HEK293T (cell line): ENCODE results near the gene RTN1.

Experiments
- CTCF ChIA-PET: fragments of 350-600 bp; formaldehyde crosslinking; extraction: SDS; loops from one replicate; lab custom pipeline; 2021; ENCODE audit warnings: antibody characterized with exemption, inconsistent platforms; lab: Yijun Ruan, JAX
- POLR2A ChIA-PET: fragments of 350-600 bp; formaldehyde crosslinking; extraction: SDS; loops from one replicate; lab custom pipeline; 2020; ENCODE audit warnings: antibody characterized with exemption, inconsistent platforms; lab: Yijun Ruan, JAX
- DNase-seq: peaks from one replicate; pipeline ENCODE4 v3.0.0; 2012; ENCODE audit warnings: mixed read lengths; ENCODE audit errors: extremely low spot score
- ARNT ChIP-seq: fragments of 450-650 bp; IDR thresholded peaks from 2 replicates; pipeline ENCODE4 v1.6.1; 2017; ENCODE audit warnings: mild to moderate bottlenecking
- BHLHE40 ChIP-seq: fragments of 450-650 bp; IDR thresholded peaks from 2 replicates; pipeline ENCODE4 v1.6.1; 2016; ENCODE audit warnings: mild to moderate bottlenecking, moderate library complexity, borderline replicate concordance
- CTBP1 ChIP-seq: fragments of 450-650 bp; IDR thresholded peaks from 2 replicates; pipeline ENCODE4 v1.6.1; 2016; ENCODE audit warnings: borderline replicate concordance
- ELF4 ChIP-seq: fragments of 450-650 bp; IDR thresholded peaks from 2 replicates; pipeline ENCODE4 v1.6.1; 2017; ENCODE audit warnings: antibody characterized with exemption
- FOXA1 ChIP-seq: fragments of 450-650 bp; IDR thresholded peaks from 2 replicates; pipeline ENCODE4 v1.6.1; 2016; ENCODE audit warnings: mild to moderate bottlenecking
- FOXK2 ChIP-seq: fragments of 450-650 bp; IDR thresholded peaks from 2 replicates; pipeline ENCODE4 v1.6.1; 2016; ENCODE audit warnings: mild to moderate bottlenecking
- FOXM1 ChIP-seq: fragments of 450-650 bp; IDR thresholded peaks from 2 replicates; pipeline ENCODE4 v1.6.1; 2017; ENCODE audit warnings: mild to moderate bottlenecking, borderline replicate concordance
- HDGF ChIP-seq: fragments of 450-650 bp; IDR thresholded peaks from 2 replicates; pipeline ENCODE4 v1.6.1; 2017; ENCODE audit warnings: antibody characterized with exemption, borderline replicate concordance
- L3MBTL2 ChIP-seq: fragments of 450-650 bp; conservative IDR thresholded peaks from 2 replicates; pipeline ENCODE4 v1.6.1; 2016; ENCODE audit warnings: mild to moderate bottlenecking
- LEF1 ChIP-seq: fragments of 450-650 bp; IDR thresholded peaks from 2 replicates; pipeline ENCODE4 v1.6.1; 2017; ENCODE audit warnings: mild to moderate bottlenecking, borderline replicate concordance
- NFRKB ChIP-seq: fragments of 450-650 bp; IDR thresholded peaks from 2 replicates; pipeline ENCODE4 v1.6.1; 2016; ENCODE audit warnings: mild to moderate bottlenecking, moderate library complexity
- PKNOX1 ChIP-seq: fragments of 450-650 bp; IDR thresholded peaks from 2 replicates; pipeline ENCODE4 v1.6.1; 2016
- SP1 ChIP-seq: fragments of 450-650 bp; IDR thresholded peaks from 2 replicates; pipeline ENCODE4 v1.6.1; 2017
- SUZ12 ChIP-seq: fragments of 450-650 bp; IDR thresholded peaks from 2 replicates; pipeline ENCODE4 v1.6.1; 2016; ENCODE audit warnings: mild to moderate bottlenecking
- TARDBP ChIP-seq: fragments of 450-650 bp; IDR thresholded peaks from 2 replicates; pipeline ENCODE4 v1.6.1; 2016
- ZNF384 ChIP-seq: fragments of 450-650 bp; IDR thresholded peaks from 2 replicates; pipeline ENCODE4 v1.6.1; 2016

The RTN1 gene

GRCh38 chr14:59753512-59753911 lies 117.1 kb downstream of the RTN1 start:
- no peak for DNase-seq
- TF ChIP-seq FOXM1 (no peak), ARNT (no peak), SUZ12 (no peak), BHLHE40 (no peak), HDGF (no peak), PKNOX1 (no peak), L3MBTL2 (no peak), FOXA1 (no peak), LEF1 (no peak), ZNF384 (no peak)
- ChIA-PET POLR2A (interaction anchor here (1.2 to 1.6 kb wide), 2 partner anchors 9 to 494 kb away, joined by 3 read pairs; no protein-coding TSS in a partner anchor), CTCF (interaction anchor here (1.2 kb wide), 1 partner anchor 144 kb away, joined by 5 read pairs; no protein-coding TSS in a partner anchor)

DNA sequence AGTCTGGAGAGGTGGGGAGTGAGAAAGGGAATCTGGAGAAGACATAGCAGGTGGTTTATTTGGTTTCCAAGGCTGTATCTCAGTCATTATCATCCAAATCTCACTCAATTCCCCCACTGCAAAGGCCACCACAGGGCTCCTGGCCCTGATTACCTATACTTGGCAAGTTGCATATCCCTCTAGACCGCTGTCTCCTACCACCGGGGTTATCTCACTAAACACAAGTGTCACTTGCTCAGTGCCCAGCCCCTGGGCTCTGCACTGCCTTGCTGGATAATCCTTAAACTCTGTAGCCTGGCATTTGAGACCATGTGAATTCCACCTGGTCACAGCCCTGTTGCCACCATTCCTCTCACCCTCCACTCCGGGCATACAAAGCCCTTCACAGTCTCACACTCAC lies 119.0 kb downstream of the RTN1 start:
- ChIA-PET POLR2A (no interaction called here), CTCF (interaction anchor here (1.1 kb wide), 1 partner anchor 174 kb away, joined by 4 read pairs; no protein-coding TSS in a partner anchor)
- no peak for TF ChIP-seq LEF1
- no peak for TF ChIP-seq NFRKB
- no peak for TF ChIP-seq HDGF
- no peak for TF ChIP-seq FOXK2
- no peak for TF ChIP-seq CTBP1
- no peak for TF ChIP-seq ELF4
- TF ChIP-seq SP1 = no peak
- TF ChIP-seq BHLHE40 = no peak
- TF ChIP-seq ARNT = no peak
- no peak for TF ChIP-seq TARDBP
- TF ChIP-seq FOXA1 = no peak
- no peak for DNase-seq

GRCh38 chr14:59739794-59740193 lies 130.8 kb downstream of the RTN1 start:
- CTCF ChIA-PET = no interaction called here
- no peak for DNase-seq

DNA sequence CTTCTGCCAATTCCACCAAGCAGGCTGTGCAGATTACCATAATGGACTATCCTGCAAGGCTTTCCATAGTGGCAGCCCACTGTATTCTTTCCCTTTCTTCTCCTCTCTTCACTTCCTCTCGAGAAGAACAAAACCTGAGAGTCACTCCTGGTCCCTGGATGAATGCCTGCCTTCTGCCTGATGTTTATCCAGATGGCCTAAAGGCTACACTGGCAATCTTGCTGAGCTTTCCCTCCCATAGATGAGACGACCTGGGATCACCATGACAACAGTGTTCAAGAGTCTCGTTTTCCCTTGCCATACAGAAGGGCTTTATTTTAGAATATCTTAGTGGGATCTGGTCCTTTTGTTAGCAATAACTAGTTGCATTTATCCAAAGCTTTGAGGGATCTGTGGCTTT lies 142.3 kb downstream of the RTN1 start:
- no peak for DNase-seq
- ChIA-PET POLR2A (no interaction called here), CTCF (no interaction called here)
- TF ChIP-seq SP1 (no peak), FOXM1 (no peak), SUZ12 (no peak), ARNT (no peak), FOXK2 (no peak), NFRKB (no peak), HDGF (no peak), TARDBP (no peak), PKNOX1 (no peak), LEF1 (no peak), FOXA1 (no peak), BHLHE40 (no peak), ZNF384 (no peak), L3MBTL2 (no peak), ELF4 (no peak), CTBP1 (no peak)

More at GRCh38 chr14:59739794-59740193, 130.8 kb downstream of the RTN1 start:
- POLR2A ChIA-PET = no interaction called here
- no peak for TF ChIP-seq FOXA1
- no peak for TF ChIP-seq TARDBP
- TF ChIP-seq L3MBTL2 = no peak
- no peak for TF ChIP-seq NFRKB
- TF ChIP-seq CTBP1 = no peak
- no peak for TF ChIP-seq HDGF
- TF ChIP-seq PKNOX1 = no peak
- no peak for TF ChIP-seq ARNT
- TF ChIP-seq FOXM1 = no peak
- no peak for TF ChIP-seq LEF1
- no peak for TF ChIP-seq ELF4
- no peak for TF ChIP-seq FOXK2
- no peak for TF ChIP-seq BHLHE40
- TF ChIP-seq SP1 = no peak
- TF ChIP-seq SUZ12 = no peak
- no peak for TF ChIP-seq ZNF384

GRCh38 chr14:59727073-59727661 lies 143.4 kb downstream of the RTN1 start:
- ChIA-PET POLR2A (no interaction called here), CTCF (no interaction called here)
- TF ChIP-seq ZNF384 = no peak
- TF ChIP-seq TARDBP = no peak
- no peak for TF ChIP-seq HDGF
- no peak for TF ChIP-seq FOXA1
- TF ChIP-seq SP1 = no peak
- no peak for TF ChIP-seq CTBP1
- TF ChIP-seq BHLHE40 = no peak
- no peak for TF ChIP-seq ELF4
- no peak for TF ChIP-seq PKNOX1
- TF ChIP-seq L3MBTL2 = no peak
- no peak for TF ChIP-seq FOXM1
- TF ChIP-seq NFRKB = no peak
- no peak for TF ChIP-seq FOXK2
- no peak for TF ChIP-seq LEF1
- TF ChIP-seq ARNT = no peak
- no peak for TF ChIP-seq SUZ12
- no peak for DNase-seq
